Stimulated activated CD8-positive, alpha-beta memory T cell treated with anti-CD3 and anti-CD28 coated beads, Interleukin-2, amount 100 ng/mL, for 1 hour (primary cell): ENCODE measurements around the gene PILRA.
"Not testable (repeated sequence)": the region's sequence is repeated elsewhere in the genome, so short reads cannot be mapped to it uniquely, and the experiment has no call there.

Experiments
- DNase-seq, 2 donors: peaks; one replicate each; pipeline ENCODE4 v3.0.0-alpha.2; 2020; ENCODE audit warnings: low read depth in 2 of 2

Gene PILRA

DNA sequence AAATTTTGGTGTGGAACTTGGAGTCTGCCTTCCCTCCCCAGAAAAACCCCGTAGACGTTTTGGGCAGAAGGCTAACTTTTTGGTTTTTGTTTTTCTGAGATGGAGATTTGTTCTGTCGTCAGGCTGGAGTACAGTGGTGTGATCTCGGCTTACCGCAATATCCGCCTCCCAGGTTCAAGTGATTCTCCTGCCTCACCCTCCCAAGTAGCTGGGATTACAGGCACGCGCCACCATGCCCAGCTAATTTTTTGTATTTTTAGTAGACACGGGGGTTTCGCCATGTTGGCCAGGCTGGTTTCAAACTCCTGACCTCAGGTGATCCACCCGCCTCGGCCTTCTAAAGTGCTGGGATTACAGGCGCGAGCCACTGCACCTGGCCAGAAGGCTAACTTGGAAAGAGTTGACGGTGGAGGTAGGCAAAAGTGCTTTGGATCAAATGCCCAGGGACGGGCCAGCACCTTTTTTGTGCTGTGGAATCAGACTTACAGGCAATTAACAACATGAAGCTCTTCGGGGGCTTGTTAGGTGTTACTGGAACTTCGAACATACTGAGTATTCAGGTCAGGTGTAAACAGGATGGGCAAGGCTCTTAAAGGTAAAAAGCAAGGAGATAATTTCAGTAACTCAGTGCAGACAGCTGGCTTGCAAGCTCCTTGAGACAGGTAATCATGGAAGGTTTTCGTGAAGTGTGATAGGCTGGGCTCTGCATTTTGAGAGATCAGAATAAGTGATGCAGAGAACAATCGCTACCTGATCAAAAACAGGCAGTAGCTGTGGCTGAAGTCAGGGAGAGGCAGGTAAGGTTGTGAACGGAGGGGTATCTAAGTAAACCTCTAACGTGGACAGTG is 61.2 kb downstream of the PILRA start:
- DNase-seq, result no peak

DNA sequence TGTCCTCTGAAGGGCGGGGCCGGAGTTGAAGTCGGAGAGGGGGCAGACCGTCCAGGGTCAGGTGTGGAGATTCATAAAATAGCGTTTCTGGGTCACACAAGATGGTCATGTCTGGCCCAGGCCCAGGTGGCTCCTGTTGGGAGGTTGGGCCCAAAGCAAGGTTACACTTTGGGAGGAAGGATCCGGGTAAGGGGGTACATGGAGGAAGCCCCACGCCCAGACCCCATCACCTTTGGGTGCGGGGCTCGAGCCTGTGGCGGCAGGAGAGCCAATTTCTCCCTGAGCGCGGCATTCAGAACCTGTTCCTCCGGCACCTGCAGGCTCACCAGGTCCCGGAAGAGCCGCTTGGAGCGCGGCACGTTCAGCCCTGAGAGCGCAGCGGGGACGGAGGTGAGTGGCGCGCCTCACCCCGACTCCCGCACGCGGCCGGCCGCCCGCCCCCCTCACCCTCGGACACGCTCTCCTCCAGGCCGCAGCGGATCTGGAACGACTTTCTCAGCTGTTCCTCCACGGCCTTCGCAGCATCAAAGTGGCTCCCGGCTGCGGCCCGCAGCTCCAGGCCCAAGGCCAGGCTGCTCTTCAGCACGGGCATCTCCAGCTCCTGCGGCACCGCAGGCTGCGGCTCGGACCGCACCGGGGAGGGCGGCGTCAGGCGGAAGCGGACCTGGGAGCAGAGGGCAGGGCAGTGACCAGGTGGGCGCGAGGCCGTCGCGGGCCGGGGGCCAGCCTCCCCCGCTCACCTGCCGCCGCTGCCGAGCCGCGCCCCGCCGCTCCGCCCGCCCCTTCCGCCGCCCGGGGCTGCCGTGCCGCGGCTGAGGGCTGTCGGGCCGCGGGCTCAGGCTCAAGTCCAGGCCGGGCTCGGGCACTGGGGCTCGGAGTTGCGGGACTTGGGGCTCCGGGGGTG is 62.4 kb downstream of the PILRA start:
- peak in 1 of 2 donors; percentile 30 for DNase-seq

DNA sequence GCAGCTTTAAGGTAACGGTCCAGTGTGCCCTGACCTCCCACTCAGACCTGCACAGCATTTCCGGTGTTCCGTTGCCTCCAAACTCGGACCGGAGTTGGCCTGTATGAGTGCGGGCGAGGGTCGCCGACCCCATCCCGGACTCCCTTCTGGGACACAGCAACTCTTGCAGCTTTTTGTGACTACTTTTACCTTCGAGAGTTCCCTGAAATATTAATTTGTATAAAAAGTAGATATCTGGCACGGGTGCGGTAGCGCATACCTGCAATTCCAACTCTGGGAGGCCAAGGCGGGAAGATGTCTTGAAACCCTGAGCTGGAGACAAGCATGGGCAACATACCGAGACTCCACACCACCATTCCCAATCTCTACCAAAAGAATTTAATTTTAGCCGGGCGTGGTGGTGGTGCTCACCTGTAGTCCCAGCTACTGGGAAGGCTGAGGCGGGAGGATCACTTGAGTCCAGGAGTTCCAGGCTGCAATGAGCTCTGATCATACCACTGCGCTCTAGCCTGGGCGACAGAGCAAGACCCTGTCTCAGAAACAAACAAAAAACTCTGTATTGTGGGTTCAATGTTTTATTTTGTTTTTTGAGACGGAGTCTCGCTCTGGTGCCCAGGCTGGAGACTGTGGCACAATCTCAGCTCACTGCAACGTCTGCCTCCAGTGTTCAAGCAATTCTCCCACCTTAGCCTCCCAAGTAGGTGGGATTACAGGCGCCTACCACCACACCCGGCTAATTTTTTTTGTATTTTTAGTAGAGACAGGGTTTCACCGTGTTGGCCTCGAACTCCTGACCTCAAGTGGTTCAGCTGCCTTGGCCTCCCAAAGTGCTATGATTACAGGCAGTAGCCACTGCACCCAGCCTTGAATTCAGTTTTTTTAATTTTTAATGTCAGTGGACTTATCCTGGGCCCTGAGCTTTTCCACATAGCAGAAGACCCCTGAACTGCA is 64.1 kb downstream of the PILRA start:
- DNase-seq, result no peak

DNA sequence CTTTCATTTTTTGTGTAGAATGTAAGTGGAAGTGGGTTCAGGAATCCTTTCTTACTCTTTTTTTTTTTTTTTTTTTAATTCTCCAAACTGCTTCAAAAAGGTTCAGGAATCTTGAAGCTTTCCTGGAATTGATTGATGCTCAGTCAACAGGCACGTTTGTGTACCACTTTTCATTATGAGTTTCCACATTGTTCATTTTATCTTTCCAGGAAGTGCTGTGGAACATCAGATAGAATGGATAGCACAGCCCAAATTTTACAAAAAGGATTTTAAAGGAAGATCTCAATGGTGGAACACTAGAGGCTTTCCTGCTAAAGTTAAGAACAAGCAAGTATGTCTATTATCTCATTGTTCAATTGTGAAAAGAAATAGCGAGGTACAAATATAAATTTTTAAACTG is 64.9 kb downstream of the PILRA start:
- no peak for DNase-seq

DNA sequence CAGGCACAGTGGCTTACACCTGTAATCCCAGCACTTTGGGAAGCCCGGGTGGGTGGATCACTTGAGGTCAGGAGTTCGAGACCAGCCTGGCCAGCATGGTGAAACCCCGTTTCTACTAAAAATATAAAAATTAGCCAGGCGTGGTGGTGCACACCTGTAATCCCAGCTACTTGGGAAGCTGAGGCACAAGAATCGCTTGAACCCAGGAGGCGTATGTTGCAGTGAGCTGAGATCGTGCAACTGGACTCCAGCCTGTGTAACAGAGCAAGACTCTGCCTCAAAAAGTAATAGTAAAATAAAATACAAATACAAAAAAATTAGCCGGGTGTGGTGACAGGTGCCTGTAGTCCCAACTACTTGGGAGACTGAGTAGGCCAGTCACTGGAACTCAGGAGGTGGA is 65.4 kb downstream of the PILRA start:
- not testable (repeated sequence) for DNase-seq

DNA sequence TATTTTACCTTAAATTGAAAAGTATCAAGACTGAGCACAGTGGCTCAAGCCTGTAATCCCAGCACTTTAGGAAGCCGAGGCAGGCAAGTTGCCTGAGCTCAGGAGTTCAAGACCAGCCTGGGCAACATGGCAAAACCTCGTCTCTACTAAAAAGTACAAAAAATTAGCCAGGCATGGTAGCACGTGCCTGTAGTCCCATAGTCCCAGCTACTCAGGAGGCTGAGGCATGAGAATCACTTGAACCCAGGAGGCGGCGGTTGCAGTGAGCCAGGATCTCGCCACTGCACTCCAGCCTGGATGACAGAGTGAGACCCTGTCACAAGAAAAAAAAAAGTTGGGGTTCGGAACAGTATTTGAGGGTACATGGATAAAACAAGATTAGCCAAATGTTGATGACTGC is 66.0 kb downstream of the PILRA start:
- DNase-seq, result not testable (repeated sequence)

DNA sequence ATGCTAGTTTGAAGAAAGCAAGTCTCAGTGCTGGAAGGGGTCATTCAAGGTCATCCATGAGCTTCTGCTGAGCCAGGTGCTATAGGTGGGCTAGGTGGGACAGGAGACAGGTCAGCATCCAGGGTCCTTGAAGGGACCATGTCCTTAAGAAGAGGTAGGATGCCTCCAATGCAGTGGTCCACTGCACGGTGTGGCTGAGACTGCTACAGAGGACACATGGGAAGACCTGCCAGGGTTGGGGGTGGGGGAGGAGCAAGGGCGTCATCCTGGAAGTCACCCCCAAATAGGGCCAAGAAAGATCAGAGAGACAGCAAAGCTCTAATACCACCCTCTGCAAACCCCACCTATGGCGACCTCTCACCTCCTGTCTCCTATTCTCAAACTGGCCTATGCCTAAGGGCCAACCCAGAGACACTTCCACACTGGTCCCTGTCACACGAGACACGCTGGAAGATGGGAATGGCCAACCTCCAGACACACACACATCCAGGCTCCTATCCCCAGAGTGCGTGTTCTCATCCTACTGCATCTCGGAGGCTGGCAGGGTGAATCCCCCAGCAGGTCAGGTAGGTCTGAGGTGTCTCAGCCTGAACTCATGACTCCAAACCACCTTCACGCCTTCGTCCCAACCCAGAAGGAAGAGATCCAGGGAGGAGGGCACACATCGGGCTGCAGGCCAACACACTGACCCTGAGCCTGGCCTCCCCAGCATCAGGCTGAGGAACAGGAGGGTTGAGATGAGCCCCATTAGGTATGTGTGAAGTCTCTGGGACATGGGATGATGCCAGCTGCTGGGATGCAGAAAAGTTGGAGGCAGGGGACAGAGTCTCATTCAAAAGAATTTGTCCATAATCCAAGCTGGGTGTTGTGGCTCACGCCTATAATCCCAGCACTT is 68.6 kb downstream of the PILRA start:
- DNase-seq, result no peak

DNA sequence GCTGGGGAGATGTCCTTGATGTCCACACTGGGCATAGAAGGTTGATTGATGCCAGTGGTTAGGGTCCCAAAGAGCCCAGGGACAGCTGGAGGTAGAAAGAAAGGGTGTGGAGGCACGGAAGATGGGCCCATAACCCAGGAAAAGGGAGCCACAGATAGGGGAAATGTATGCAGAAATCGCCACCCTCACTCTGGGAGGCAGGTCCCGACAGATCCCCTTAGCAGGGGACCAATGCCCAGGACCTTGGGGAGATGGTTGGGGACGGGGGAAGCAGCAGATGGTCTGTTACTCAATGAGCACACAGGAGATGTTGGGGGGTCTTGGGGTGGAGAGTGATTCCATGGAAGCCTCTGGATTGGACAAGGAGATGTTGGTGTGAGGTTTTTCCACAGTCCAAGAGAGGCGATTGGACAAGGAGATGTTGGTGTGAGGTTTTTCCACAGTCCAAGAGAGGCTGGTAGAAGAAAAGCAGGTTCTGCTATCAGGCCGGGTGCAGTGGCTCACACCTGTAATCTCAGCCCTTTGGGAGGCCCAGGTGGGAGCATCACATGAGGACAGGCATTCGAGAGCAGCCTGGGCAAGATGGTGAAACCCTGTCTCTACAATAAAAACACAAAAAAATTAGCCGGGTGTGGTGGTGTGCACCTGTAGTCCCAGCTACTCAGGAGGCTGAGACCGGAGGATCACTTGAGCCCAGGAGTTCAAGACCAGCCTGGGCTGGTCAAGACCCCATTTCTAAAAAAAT is 70.0 kb downstream of the PILRA start:
- no peak for DNase-seq

DNA sequence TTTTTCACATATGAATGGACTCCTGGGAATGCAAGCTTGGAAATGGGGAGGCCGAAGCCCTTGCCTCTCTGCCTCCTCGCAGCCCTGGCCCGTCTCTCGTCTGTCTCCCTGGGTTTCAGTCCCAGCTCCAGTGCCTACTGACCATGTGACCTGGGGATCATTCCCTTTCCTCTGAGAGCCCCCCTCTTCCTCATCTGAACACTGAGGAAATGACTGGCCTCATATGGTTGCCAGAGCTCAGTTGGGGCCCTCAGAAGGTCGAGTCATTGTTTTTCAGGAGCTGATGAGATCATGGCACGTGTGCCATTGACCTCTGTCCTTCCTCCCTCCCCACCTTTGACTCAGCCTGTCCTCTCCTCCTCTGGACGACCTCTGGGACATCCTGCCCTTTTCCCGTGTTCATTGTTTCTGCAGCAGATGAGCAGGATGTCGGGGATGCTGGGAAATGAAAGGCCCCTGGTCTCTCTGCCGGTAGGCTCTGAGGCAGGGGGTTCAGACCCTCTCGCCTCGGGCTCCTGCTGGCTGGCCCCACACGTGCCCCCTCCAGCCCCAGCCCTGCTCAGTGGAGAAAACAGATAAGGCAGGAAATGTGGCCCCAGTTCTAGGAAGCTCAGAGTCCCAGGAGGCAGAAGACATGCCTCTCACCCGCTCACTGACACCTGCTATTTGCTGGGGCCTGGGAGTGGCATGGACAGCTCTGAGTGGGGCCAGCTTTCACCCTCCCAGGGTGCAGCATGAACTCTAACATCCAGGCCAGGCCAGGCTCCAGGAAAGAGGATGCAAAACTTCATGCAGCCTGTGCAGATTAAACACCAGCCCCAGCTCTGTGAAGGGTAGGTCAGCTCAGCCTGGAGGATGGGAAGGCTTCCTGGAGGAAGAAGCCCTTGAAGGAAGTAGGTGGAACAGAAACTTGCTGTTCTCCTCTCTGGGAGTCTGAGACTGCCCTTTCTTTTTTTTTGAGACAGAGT is 71.3 kb downstream of the PILRA start:
- DNase-seq, result no peak

DNA sequence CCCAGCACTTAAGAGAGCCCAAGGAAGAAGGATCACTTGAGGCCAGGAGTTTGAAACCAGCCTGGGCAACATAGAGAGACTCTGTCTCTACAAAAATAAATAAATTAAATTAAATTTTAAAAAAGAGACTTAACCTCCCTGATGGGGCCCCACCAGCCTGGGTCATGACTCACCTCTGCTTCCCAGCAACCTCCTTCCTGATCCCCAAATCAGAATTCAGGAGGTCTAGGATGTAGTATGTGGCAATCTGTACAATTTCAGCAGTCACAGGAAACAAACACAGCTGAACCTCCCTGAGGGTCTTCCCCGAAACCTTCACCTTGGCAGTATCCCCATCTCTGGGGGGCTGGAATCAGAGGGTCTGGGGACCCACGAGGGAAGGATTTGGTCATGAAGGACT is 72.8 kb downstream of the PILRA start:
- DNase-seq, result no peak

DNA sequence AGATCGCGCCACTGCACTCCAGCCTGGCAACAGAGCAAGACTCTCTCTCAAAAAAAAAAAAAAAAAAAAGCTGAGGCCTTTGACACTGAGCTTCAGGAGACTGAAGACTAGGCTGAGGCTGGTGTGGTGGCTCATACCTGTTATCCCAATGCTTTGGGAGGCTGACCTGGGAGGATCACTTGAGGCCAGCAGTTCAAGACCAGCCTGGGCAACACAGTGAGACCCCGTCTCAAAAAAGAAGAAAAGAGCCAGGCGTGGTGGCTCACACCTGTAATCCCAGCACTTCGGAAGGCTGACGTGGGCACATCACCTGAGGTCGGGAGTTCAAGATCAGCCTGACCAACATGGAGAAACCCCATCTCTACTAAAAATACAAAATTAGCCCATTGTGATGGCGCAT is 74.1 kb downstream of the PILRA start:
- not testable (repeated sequence) for DNase-seq

DNA sequence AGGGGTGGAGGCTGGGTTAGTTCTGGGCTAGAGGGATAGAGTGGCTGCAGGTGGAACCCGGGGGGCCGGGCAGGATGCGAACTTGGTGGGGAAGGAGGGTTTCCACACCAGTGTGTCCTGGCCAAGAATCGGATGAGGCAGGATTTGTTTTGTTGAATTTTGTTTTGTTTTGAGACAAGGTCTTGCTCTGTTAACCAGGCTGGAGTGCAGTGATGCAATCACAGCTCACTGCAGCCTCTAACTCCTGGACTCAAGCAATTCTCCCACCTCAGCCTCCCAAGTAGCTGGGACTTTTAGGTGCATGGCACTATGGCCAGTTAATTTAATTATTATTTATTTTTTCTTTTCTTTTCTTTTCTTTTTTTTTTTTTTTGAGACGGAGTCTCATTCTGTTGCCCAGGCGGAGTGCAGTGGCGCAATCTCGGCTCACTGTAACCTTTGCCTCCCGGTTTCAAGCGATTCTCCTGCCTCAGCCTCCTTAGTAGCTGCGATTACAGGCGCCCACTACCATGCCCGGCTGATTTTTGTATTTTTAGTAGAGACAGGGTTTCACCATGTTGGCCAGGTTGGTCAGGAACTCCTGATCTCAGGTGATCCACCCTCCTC is 76.0 kb downstream of the PILRA start:
- no peak for DNase-seq
